ENCODE data around the gene PPDPF. TPM values are rescaled to one million over a fixed set of nuclear protein-coding genes. Genes with fewer than 3 reads are reported as not detected.
A peak's percentile ranks its signal among the peaks of the same experiment; 100 is the strongest.

The PPDPF gene
- total RNA-seq, 1 donor from 2014 or later, result 21.9 TPM

- DNase-seq (ENCODE audit: low read depth) (no peak), FAIRE-seq (no peak)
- Histone ChIP-seq H3K36me3 (ENCODE audit: control insufficient read depth, insufficient read depth, low read length) (peaks cover 14% of the 10 kb centered on the region), H3K4me3 (ENCODE audit: low read depth, low read length) (no peak overlapping the region), H3K27me3 (ENCODE audit: control insufficient read depth, insufficient read depth, low read length) (no peaks in the 10 kb centered on the region)
- TF ChIP-seq CTCF (IDR thresholded peaks at IDR 0.05; ENCODE audit: insufficient read depth, low read length, severe bottlenecking), result no peak
These were observed 2.9 kb upstream of the PPDPF start for GRCh38 chr20:63517376-63518309.

- no peak for DNase-seq (ENCODE audit: low read depth)
- no peak for FAIRE-seq
- no peak for TF ChIP-seq CTCF (IDR thresholded peaks at IDR 0.05; ENCODE audit: insufficient read depth, low read length, severe bottlenecking)
- peaks cover 19% of the 10 kb centered on the region for H3K36me3 ChIP-seq (ENCODE audit: control insufficient read depth, insufficient read depth, low read length)
- no peaks in the 10 kb centered on the region for H3K27me3 ChIP-seq (ENCODE audit: control insufficient read depth, insufficient read depth, low read length)
- no peak overlapping the region for H3K4me3 ChIP-seq (ENCODE audit: low read depth, low read length)
These were observed 2.2 kb upstream of the PPDPF start for GRCh38 chr20:63518351-63518861.

- no peak for TF ChIP-seq CTCF (IDR thresholded peaks at IDR 0.05; ENCODE audit: insufficient read depth, low read length, severe bottlenecking)
- FAIRE-seq (no peak), DNase-seq (ENCODE audit: low read depth) (no peak)
- Histone ChIP-seq H3K36me3 (ENCODE audit: control insufficient read depth, insufficient read depth, low read length) (peaks cover 19% of the 10 kb centered on the region), H3K4me3 (ENCODE audit: low read depth, low read length) (peak overlapping the region; percentile 88), H3K27me3 (ENCODE audit: control insufficient read depth, insufficient read depth, low read length) (no peaks in the 10 kb centered on the region)
These were observed 1.5 kb upstream of the PPDPF start for GRCh38 chr20:63518946-63519667.

- peak; percentile 21 for TF ChIP-seq CTCF (IDR thresholded peaks at IDR 0.05; ENCODE audit: insufficient read depth, low read length, severe bottlenecking)
- Histone ChIP-seq H3K27me3 (ENCODE audit: control insufficient read depth, insufficient read depth, low read length) (no peaks in the 10 kb centered on the region), H3K4me3 (ENCODE audit: low read depth, low read length) (peak overlapping the region; percentile 88), H3K36me3 (ENCODE audit: control insufficient read depth, insufficient read depth, low read length) (peaks cover 19% of the 10 kb centered on the region)
- FAIRE-seq (no peak), DNase-seq (ENCODE audit: low read depth) (peak; percentile 34)
These were observed 679 bp upstream of the PPDPF start for GRCh38 chr20:63519668-63520503.

- peak overlapping the region; percentile 88 for H3K4me3 ChIP-seq (ENCODE audit: low read depth, low read length)
- peaks cover 19% of the 10 kb centered on the region for H3K36me3 ChIP-seq (ENCODE audit: control insufficient read depth, insufficient read depth, low read length)
- DNase-seq (ENCODE audit: low read depth) (peak; percentile 44), FAIRE-seq (no peak)
- H3K27me3 ChIP-seq (ENCODE audit: control insufficient read depth, insufficient read depth, low read length), result no peaks in the 10 kb centered on the region
- TF ChIP-seq CTCF (IDR thresholded peaks at IDR 0.05; ENCODE audit: insufficient read depth, low read length, severe bottlenecking), result peak; percentile 10
These were observed 503 bp downstream of the PPDPF start for GRCh38 chr20:63520934-63521601.
